ENCODE measurements around the gene ZDHHC1. TPM values are rescaled to one million over a fixed set of nuclear protein-coding genes. Genes with fewer than 3 reads are reported as not detected.

Gene ZDHHC1
- total and polyA plus RNA-seq, 2 of the 13 experiments (the other 11 are each of a cell fraction or from before 2014, with no cell fraction given), result 0.51 to 1.1 TPM

- TF ChIP-seq TCF12 (IDR thresholded peaks at IDR 0.05) (no peak), TCF12 (CRISPR knock-in tag; IDR thresholded peaks at IDR 0.05) (0 out of 2 replicates have a peak, but pooled peaks have one; percentile 54), ZNF576 (CRISPR knock-in tag; IDR thresholded peaks at IDR 0.05) (no peak), NFE2L2 (IDR thresholded peaks at IDR 0.05; ENCODE audit: low read length) (no peak), FIP1L1 (IDR thresholded peaks at IDR 0.05; ENCODE audit: borderline replicate concordance, insufficient read depth, low read depth, low read length) (no peak), ZHX2 (IDR thresholded peaks at IDR 0.05; ENCODE audit: low read depth) (peak; percentile 18; the same call in 1 of the 2 replicates), ZHX2 (CRISPR knock-in tag; IDR thresholded peaks at IDR 0.05; ENCODE audit: borderline replicate concordance) (no peak), ZNF34 (CRISPR knock-in tag; IDR thresholded peaks at IDR 0.05; ENCODE audit: borderline replicate concordance) (no peak), ARHGAP35 (CRISPR knock-in tag; IDR thresholded peaks at IDR 0.05; ENCODE audit: borderline replicate concordance) (no peak), PAXIP1 (CRISPR knock-in tag; conservative IDR thresholded peaks at IDR 0.05) (peak; percentile 98), ASH2L (IDR thresholded peaks at IDR 0.05; ENCODE audit: insufficient read length, low read depth, low read length) (peak; percentile 78), ZNF883 (CRISPR knock-in tag; IDR thresholded peaks at IDR 0.05; ENCODE audit: not compliant biosample characterization) (no peak), ZFP82 (CRISPR knock-in tag; IDR thresholded peaks at IDR 0.05; ENCODE audit: borderline replicate concordance) (no peak)
- TF ChIP-seq, protein P1, sequence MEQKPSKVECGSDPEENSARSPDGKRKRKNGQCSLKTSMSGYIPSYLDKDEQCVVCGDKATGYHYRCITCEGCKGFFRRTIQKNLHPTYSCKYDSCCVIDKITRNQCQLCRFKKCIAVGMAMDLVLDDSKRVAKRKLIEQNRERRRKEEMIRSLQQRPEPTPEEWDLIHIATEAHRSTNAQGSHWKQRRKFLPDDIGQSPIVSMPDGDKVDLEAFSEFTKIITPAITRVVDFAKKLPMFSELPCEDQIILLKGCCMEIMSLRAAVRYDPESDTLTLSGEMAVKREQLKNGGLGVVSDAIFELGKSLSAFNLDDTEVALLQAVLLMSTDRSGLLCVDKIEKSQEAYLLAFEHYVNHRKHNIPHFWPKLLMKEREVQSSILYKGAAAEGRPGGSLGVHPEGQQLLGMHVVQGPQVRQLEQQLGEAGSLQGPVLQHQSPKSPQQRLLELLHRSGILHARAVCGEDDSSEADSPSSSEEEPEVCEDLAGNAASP (CRISPR knock-in tag; IDR thresholded peaks at IDR 0.05; ENCODE audit: borderline replicate concordance), result peak; percentile 99
Observed at GRCh38 chr16:67445913-67446907, 29.9 kb upstream of the ZDHHC1 start (continued).

Data from HepG2 (cell line).